Heart left ventricle (tissue), 16 donors: Measurements from ENCODE around the gene ITPK1. TPM values are rescaled to one million over a fixed set of nuclear protein-coding genes. Genes with fewer than 3 reads are reported as not detected.
A peak's percentile ranks its signal among the peaks of the same experiment; 100 is the strongest.
"Not testable (repeated sequence)": the region's sequence is repeated elsewhere in the genome, so short reads cannot be mapped to it uniquely, and the experiment has no call there.

Experiments used
- ATAC-seq, 4 donors: fragments of 200-7000 bp; cut with Tn5 transposase; one replicate each; pipeline ENCODE4 v1.9.1; 2020 to 2022; ENCODE audit warnings: moderate library complexity in 4 of 4, mild to moderate bottlenecking in 3 of 4, moderate number of reproducible peaks in 1 of 4
- DNase-seq, 5 donors: peaks; one replicate each; pipeline ENCODE4 v3.0.0-alpha.2; 2020
- H3K27ac ChIP-seq, 12 donors: fragments of 200-600 bp; sonication (generic) in 4 of 12; one replicate each; pipeline versions ENCODE4 v1.5.0 to v1.8.0; 2016 to 2022; ENCODE audit warnings: mild to moderate bottlenecking in 2 of 12
- H3K27me3 ChIP-seq, 9 donors: fragments of 200-600 bp; sonication (generic) in 2 of 9; one replicate each; pipeline versions ENCODE4 v1.5.1 to v1.8.0; 2016 to 2022; ENCODE audit warnings: mild to moderate bottlenecking in 3 of 9
- H3K36me3 ChIP-seq, 9 donors: fragments of 200-600 bp; sonication (generic) in 2 of 9; one replicate each; pipeline versions ENCODE4 v1.5.0 to v1.8.0; 2018 to 2022; ENCODE audit warnings: mild to moderate bottlenecking in 2 of 9
- H3K4me1 ChIP-seq, 12 donors: fragments of 200-600 bp; sonication (generic) in 4 of 12; one replicate each; pipeline versions ENCODE4 v1.5.0 to v1.8.0; 2016 to 2022; ENCODE audit warnings: mild to moderate bottlenecking in 3 of 12
- H3K4me3 ChIP-seq, 12 donors: fragments of 200-600 bp; sonication (generic) in 4 of 12; one replicate each; pipeline versions ENCODE4 v1.5.0 to v1.8.0; 2017 to 2022; ENCODE audit warnings: mild to moderate bottlenecking in 9 of 12, moderate library complexity in 4 of 12
- H3K9me3 ChIP-seq, 12 donors: fragments of 200-600 bp; sonication (generic) in 4 of 12; one replicate each; pipeline versions ENCODE4 v1.5.0 to v1.8.0; 2016 to 2022; ENCODE audit warnings: mild to moderate bottlenecking in 1 of 12
- POLR2A ChIP-seq, 2 donors: fragments of 450-650 bp; IDR thresholded peaks; one replicate each; pipeline ENCODE4 v1.6.1; 2017; ENCODE audit warnings: antibody characterized with exemption in 2 of 2, mild to moderate bottlenecking in 2 of 2, moderate library complexity in 2 of 2
- WGBS, 4 donors: extraction: QIAGEN DNeasy Blood & Tissue Kit in 2 of 4; methylation state at CpG; one replicate each; pipeline versions ENCODE4 v1.1.5 to v1.1.7; 2013 to 2018; 5-methylcytosine and 5-hydroxymethylcytosine counted together
- intact Hi-C, 10 donors: fragments of 100-400 bp; cut with DNase I; formaldehyde crosslinking; loops; one replicate each; pipeline versions ENCODE4 v1.11.1 to v1.14.2; 2022
- polyA plus RNA-seq, 2 donors: library from polyadenylated mRNA; stranded (reverse); fragments of 200-250 nt; gene quantifications; one replicate each; pipeline ENCODE4 v1.2.3, GENCODE V29; 2013
- total RNA-seq, 9 donors: library from RNA; depleted of rRNA in 2 of 9; stranded (reverse); fragments of >200 nt in 2 of 9; fragmentation: NEBNext Ultra II Directional in 3 of 9; extraction: Animal tissue kit (Norgen Biotek cat#: 25700) in 3 of 9; gene quantifications; one replicate each; pipeline versions ENCODE4 v1.1.0 to v1.2.4, GENCODE V29; 2016 to 2023
- TF ChIP-seq, protein P1 (sequence below), 12 donors: fragments of 200-600 bp; sonication (generic) in 4 of 12; IDR thresholded peaks; one replicate each; pipeline versions ENCODE4 v1.5.0 to v1.8.0; 2018 to 2022; ENCODE audit warnings: antibody characterized with exemption in 12 of 12, mild to moderate bottlenecking in 5 of 12
- donor health status: ischemic (EF 13 %, LVEDD 7.1; RV severe dilation, severe dysfunction).
- donor health status: healthy with polysubstance abuse.
- donor health status: DM: no; HTN: yes; CAD: no.
- donor health status: DM: no; HTN: no; CAD: no.
- donor health status: ischemic (EF 25% LVEDD 6.9; RV normal size, moderate dysfunction).
- donor health status: ischemic (EF 25% LVEDD 5.7; RV mildly dilated, moderate dysfunction).
- donor health status: healthy.
- donor health status: DM: yes; HTN: yes; CAD: no.
- donor health status: ischemic (EF 35%, LVEDD 5.7; RV mildly dilated, moderate dysfunction).
- donor health status: nonischemic (EF 11% LVEDD 7.7; RV severe dilation, severe dysfunction).
- donor health status: DM: yes; HTN: yes; CAD: no.
- donor health status: PGD.
- donor health status: ischemic (EF 29% LVEDD 5.4; RV normal size, mild dysfunction).
- donor health status: nonischemic (EF 23%, LVEDD 6.1; RV moderate dilation, normal function).

ITPK1 gene
- total and polyA plus RNA-seq, 11 donors: 44.5 to 158 (median 91.0) TPM

DNA sequence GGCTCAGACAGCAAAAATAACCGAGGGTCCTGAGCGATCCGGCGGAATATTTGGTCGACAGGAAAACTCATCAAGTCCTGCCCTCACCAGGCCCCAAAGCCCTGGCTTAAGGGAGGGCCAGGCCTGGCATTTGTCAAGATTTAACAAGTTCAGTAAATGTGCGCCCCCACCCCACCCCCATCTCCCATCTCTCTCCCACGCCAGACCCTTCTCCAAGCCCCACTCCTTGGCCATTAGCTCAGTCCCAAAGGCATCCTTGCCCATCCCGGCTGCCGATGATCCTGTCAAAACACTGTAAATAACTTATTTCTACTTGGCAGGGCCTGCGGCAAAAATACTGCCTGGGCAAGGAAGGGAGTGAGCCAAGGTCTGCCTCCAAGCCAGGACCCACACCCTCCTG, 52.8 kb downstream of the ITPK1 start:
- H3K27me3 ChIP-seq: no peaks in the 10 kb centered on the region
- WGBS, 4 donors: 90 to 96% (median 91%) methylated on average over 10 of the region's 10 CpGs
- H3K27ac ChIP-seq: peak overlapping the region in 2 of 12 donors; percentile 64 to 81
- no peak overlapping the region for H3K4me3 ChIP-seq
- H3K36me3 ChIP-seq: no peaks in the 10 kb centered on the region
- DNase-seq (no peak), ATAC-seq (no peak)
- intact Hi-C loops: loop anchor here in 1 of 10 donors (10.0 kb wide), 1 partner anchor 52 kb away; the partner anchor contains the start of gene ITPK1
- no peaks in the 10 kb centered on the region for H3K9me3 ChIP-seq
- H3K4me1 ChIP-seq: peaks cover 0 to 71% (median 43%) of the 10 kb centered on the region in 12 donors
- no peak for TF ChIP-seq POLR2A (IDR thresholded peaks at IDR 0.05)
- TF ChIP-seq, protein P1, sequence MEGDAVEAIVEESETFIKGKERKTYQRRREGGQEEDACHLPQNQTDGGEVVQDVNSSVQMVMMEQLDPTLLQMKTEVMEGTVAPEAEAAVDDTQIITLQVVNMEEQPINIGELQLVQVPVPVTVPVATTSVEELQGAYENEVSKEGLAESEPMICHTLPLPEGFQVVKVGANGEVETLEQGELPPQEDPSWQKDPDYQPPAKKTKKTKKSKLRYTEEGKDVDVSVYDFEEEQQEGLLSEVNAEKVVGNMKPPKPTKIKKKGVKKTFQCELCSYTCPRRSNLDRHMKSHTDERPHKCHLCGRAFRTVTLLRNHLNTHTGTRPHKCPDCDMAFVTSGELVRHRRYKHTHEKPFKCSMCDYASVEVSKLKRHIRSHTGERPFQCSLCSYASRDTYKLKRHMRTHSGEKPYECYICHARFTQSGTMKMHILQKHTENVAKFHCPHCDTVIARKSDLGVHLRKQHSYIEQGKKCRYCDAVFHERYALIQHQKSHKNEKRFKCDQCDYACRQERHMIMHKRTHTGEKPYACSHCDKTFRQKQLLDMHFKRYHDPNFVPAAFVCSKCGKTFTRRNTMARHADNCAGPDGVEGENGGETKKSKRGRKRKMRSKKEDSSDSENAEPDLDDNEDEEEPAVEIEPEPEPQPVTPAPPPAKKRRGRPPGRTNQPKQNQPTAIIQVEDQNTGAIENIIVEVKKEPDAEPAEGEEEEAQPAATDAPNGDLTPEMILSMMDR (IDR thresholded peaks at IDR 0.05): no peak

DNA sequence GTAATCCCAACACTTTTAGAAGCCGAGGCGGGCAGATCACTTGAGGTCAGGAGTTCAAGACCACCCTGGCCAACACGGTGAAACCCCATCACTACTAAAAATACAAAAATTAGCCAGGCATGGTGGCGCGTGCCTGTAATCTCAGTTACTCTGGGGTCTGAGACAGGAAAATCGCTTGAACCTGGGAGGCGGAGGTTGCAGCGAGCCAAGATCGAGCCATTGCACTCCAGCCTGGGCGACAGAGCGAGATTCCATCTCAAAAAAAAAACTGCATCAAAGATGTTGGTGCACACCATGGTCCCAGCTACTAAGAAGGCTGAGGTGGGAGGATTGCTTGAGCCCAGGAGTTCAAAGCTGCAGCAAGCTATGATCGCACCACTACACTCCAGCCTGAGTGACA, 53.7 kb downstream of the ITPK1 start:
- not testable (repeated sequence) for H3K9me3 ChIP-seq, H3K36me3 ChIP-seq, H3K27me3 ChIP-seq, ATAC-seq, H3K4me3 ChIP-seq, DNase-seq
- intact Hi-C loops: loop anchor here in 1 of 10 donors (10.0 kb wide), 1 partner anchor 53 kb away; the partner anchor contains the start of gene ITPK1
- WGBS, 4 donors: 88 to 92% (median 90%) methylated on average over 12 of the region's 12 CpGs
- peak overlapping the region in 2 of 12 donors; percentile 40 to 81 for H3K27ac ChIP-seq
- H3K4me1 ChIP-seq: peaks cover 0 to 79% (median 49%) of the 10 kb centered on the region in 12 donors

- intact Hi-C loops: loop anchor here in 1 of 10 donors (10.0 kb wide), 1 partner anchor 53 kb away; the partner anchor contains the start of gene ITPK1
- WGBS, 4 donors: 77 to 87% (median 83%) methylated on average over 4 of the region's 4 CpGs
- TF ChIP-seq, protein P1 (IDR thresholded peaks at IDR 0.05): no peak
- TF ChIP-seq POLR2A (IDR thresholded peaks at IDR 0.05): no peak
- peak overlapping the region in 3 of 12 donors; percentile 29 to 81 (median 40) for H3K27ac ChIP-seq
- DNase-seq (no peak), ATAC-seq (no peak)
- no peak overlapping the region for H3K4me3 ChIP-seq
- peaks cover 0 to 80% (median 51%) of the 10 kb centered on the region in 12 donors for H3K4me1 ChIP-seq
- H3K9me3 ChIP-seq: no peaks in the 10 kb centered on the region
- no peaks in the 10 kb centered on the region for H3K27me3 ChIP-seq
- no peaks in the 10 kb centered on the region for H3K36me3 ChIP-seq
These were observed 54.2 kb downstream of the ITPK1 start for GRCh38 chr14:93061380-93062012.

DNA sequence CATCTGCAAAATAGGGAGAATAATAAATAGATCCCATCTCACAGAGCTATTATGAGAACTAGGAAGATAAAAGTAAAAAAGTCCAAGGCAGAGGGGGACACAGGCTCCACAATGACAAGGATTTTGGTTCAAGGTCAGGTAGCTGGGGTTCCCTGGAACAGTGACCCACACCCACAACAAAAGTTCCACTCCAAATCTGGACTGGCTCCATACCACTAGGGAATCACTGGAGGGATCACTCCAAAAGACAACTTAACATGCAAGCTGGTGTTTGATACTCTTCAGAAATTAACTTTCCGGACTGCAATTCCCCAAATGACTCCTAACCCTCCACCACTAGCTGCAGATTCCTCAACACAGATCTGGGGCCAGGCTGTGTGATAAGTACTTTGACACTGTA, 54.9 kb downstream of the ITPK1 start:
- no peak for TF ChIP-seq POLR2A (IDR thresholded peaks at IDR 0.05)
- TF ChIP-seq, protein P1 (IDR thresholded peaks at IDR 0.05): no peak
- Histone ChIP-seq H3K27me3 (no peaks in the 10 kb centered on the region), H3K36me3 (no peaks in the 10 kb centered on the region), H3K9me3 (no peaks in the 10 kb centered on the region), H3K4me3 (no peak overlapping the region), H3K4me1 (peaks cover 0 to 81% (median 56%) of the 10 kb centered on the region in 12 donors), H3K27ac (peak overlapping the region in 2 of 12 donors; percentile 29 to 81)
- ATAC-seq (no peak), DNase-seq (no peak)
- intact Hi-C loops: loop anchor here in 1 of 10 donors (10.0 kb wide), 1 partner anchor 54 kb away; the partner anchor contains the start of gene ITPK1
- 43 to 100% (median 93%) methylated on average over 1 of the region's 1 CpG for WGBS, 4 donors
